H1 (cell line): ENCODE measurements around the gene FMNL2. TPM values are rescaled to one million over a fixed set of nuclear protein-coding genes. Genes with fewer than 3 reads are reported as not detected.

Source experiments
- FOSL1 ChIP-seq: IDR thresholded peaks from 2 replicates; pipeline ENCODE4 v1.6.1; 2011; ENCODE audit warnings: mild to moderate bottlenecking, low read depth, low read length, moderate library complexity; ENCODE audit not compliant: insufficient read depth
- SP1 ChIP-seq: IDR thresholded peaks from 2 replicates; pipeline ENCODE4 v1.6.1; 2011; ENCODE audit warnings: low read depth, low read length
- polyA plus RNA-seq, 7 experiments: library from polyadenylated mRNA; depleted of rRNA in 3 of 7; stranded (reverse) in 5 of 7; unstranded in 2 of 7; fragments of >200 nt in 5 of 7; fragments of 200-250 nt in 2 of 7; gene quantifications; 1 replicate in 5 of 7; 2 replicates in 1 of 7; 4 replicates in 1 of 7; pipeline versions ENCODE4 v1.2.1 to v1.2.3, GENCODE V29; 2011 to 2013; ENCODE audit warnings: missing spikeins in 2 of 7, mixed read lengths in 2 of 7
- total RNA-seq: library from RNA; stranded (reverse); fragmentation: NEBNext Ultra II Directional; extraction: Animal tissue kit (Norgen Biotek cat#: 25700); gene quantifications from 2 replicates; pipeline ENCODE4 v1.2.1, GENCODE V29; 2021
- TF ChIP-seq, protein P1 (sequence below): IDR thresholded peaks from 2 replicates; pipeline ENCODE4 v1.6.1; 2012; ENCODE audit warnings: inconsistent platforms

The FMNL2 gene
- total and polyA plus RNA-seq, 2 of the 8 experiments (the other 6 are each of a cell fraction or from before 2014, with no cell fraction given): 15.5 to 45.1 TPM

DNA sequence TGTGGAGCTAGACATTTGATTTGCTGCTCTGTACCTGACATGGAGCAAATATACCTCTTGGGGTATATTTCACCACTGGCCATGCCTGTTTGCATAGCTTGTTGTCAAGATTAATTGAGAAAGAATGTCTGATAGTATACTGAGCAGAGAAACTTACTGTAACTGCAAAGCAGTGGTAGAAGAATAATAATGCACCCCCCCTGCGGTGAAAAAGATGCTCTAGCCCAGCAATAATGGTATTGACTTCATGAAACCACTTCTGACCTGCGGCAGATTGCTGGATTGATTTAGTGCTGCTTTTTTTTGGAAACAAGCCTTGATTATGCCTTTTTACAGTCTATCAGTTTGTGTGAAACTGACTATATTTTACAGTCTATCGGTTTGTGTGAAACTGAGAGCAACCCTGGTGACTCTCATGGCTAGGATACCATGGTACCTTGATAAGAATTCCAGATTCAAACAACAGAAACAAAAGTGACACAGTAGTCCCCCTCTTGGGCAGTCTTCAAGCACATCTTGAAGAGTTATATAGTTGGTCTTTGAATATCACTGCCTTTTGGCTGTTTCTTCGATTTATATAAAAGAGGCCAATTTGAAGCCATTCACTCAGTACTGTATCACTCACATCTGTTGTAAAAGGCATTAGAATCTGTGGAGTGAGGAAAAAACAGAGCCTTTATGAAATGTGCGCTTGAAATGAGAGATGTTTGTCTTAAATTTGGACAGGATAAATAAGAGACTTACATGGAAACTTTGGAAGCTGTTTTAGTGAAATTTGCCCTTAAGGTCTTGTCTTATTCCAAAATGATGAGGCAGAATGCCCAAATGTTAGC is 102.5 kb downstream of the FMNL2 start (continued):
- TF ChIP-seq, protein P1, sequence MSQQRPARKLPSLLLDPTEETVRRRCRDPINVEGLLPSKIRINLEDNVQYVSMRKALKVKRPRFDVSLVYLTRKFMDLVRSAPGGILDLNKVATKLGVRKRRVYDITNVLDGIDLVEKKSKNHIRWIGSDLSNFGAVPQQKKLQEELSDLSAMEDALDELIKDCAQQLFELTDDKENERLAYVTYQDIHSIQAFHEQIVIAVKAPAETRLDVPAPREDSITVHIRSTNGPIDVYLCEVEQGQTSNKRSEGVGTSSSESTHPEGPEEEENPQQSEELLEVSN: no peak
- TF ChIP-seq SP1 (no peak), FOSL1 (no peak)
